ENCODE results near the gene COL6A5. TPM values are rescaled to one million over a fixed set of nuclear protein-coding genes. Genes with fewer than 3 reads are reported as not detected.

Gene COL6A5
- total and polyA plus RNA-seq, 2 donors (not counting 1 experiment from before 2014, with no cell fraction given): 0.06 to 0.66 TPM

DNA sequence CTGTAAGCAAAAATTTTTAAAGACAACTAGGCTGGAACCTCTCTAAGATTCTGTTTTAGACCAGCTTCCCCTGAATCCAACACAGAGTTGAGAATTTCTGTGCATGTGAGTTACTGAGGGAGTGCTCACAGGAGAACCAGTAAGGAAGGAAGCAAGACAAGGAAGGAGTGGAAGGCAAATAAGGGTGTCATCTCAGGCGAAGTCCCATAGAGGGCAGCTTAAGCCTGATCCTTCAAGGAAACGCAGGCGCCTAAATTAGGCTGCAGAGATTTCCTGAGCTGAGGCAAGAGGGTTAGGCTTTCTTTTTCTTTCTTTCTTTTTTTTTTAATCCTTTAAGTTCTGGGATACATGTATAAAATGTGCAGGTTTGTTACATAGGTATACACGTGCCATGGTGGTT lies 135.3 kb downstream of the COL6A5 start:
- Histone ChIP-seq H3K4me1 (ENCODE audit: control insufficient read depth, extremely low read depth, insufficient read depth, low read length) (no peaks in the 10 kb centered on the region), H3K79me2 (ENCODE audit: control insufficient read depth, insufficient read depth, low read length) (no peaks in the 10 kb centered on the region), H3K36me3 (ENCODE audit: control insufficient read depth, insufficient read depth, low read length) (no peaks in the 10 kb centered on the region), H3K4me3 (replicated peaks in 1 of 4; ENCODE audit: control extremely low read depth in 1 of 4, insufficient read depth in 1 of 4, low read depth in 3 of 4, low read length in 4 of 4) (no peak overlapping the region), H3K27me3 (ENCODE audit: control insufficient read depth, insufficient read depth, low read length) (no peaks in the 10 kb centered on the region), H3K9ac (ENCODE audit: insufficient read depth, low read length) (no peak overlapping the region), H2AFZ (ENCODE audit: low read length) (no peak overlapping the region), H3K27ac (ENCODE audit: insufficient read depth, low read length) (no peak overlapping the region), H3K4me2 (ENCODE audit: extremely low read depth, insufficient read depth, low read length) (no peak overlapping the region), H4K20me1 (ENCODE audit: control insufficient read depth, extremely low read depth, insufficient read depth, low read length) (no peaks in the 10 kb centered on the region), H3K9me3 (ENCODE audit: control insufficient read depth, insufficient read depth, low read depth, low read length) (no peaks in the 10 kb centered on the region)
- peak; percentile 42 to 49 for DNase-seq (ENCODE audit: low read depth in 2 of 2)
- TF ChIP-seq EZH2 (IDR thresholded peaks at IDR 0.05; ENCODE audit: low read length, missing control alignments): no peak
- TF ChIP-seq CTCF (conservative IDR thresholded peaks at IDR 0.05 in 1 of 2, IDR thresholded peaks at IDR 0.05 in 1 of 2; ENCODE audit: low read depth in 1 of 2, low read length in 2 of 2): peak; percentile 49 to 81

DNA sequence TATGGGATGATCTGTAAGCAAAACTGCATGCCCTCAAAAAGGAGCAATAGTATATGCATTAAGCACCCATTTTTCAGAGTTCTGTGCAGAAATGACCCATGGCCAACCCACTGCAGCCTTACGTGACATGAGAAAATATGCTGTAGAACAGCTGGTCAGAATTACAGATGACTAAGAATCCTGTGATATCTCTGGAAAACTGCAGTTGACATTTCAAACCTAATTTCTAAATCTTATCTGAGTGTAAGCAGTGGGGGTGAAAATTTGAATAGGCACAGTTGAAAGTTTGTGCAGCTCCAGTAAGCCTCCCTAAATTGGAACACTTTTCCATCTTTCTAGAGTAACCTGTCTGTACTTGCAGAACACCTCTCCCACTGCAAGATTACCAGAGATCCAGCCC lies 142.8 kb downstream of the COL6A5 start:
- H3K36me3 ChIP-seq (ENCODE audit: control insufficient read depth, insufficient read depth, low read length): no peaks in the 10 kb centered on the region
- no peaks in the 10 kb centered on the region for H3K79me2 ChIP-seq (ENCODE audit: control insufficient read depth, insufficient read depth, low read length)
- H3K9me3 ChIP-seq (ENCODE audit: control insufficient read depth, insufficient read depth, low read depth, low read length): no peaks in the 10 kb centered on the region
- H3K4me2 ChIP-seq (ENCODE audit: extremely low read depth, insufficient read depth, low read length): no peak overlapping the region
- TF ChIP-seq EZH2 (IDR thresholded peaks at IDR 0.05; ENCODE audit: low read length, missing control alignments) (no peak), CTCF (conservative IDR thresholded peaks at IDR 0.05 in 1 of 2, IDR thresholded peaks at IDR 0.05 in 1 of 2; ENCODE audit: low read depth in 1 of 2, low read length in 2 of 2) (no peak)
- H4K20me1 ChIP-seq (ENCODE audit: control insufficient read depth, extremely low read depth, insufficient read depth, low read length): no peaks in the 10 kb centered on the region
- no peak for DNase-seq (ENCODE audit: low read depth in 2 of 2)
- peaks cover 2% of the 10 kb centered on the region for H3K4me1 ChIP-seq (ENCODE audit: control insufficient read depth, extremely low read depth, insufficient read depth, low read length)
- H3K27me3 ChIP-seq (ENCODE audit: control insufficient read depth, insufficient read depth, low read length): no peaks in the 10 kb centered on the region
- no peak overlapping the region for H3K27ac ChIP-seq (ENCODE audit: insufficient read depth, low read length)
- no peak overlapping the region for H3K9ac ChIP-seq (ENCODE audit: insufficient read depth, low read length)
- H3K4me3 ChIP-seq (replicated peaks in 1 of 4; ENCODE audit: control extremely low read depth in 1 of 4, insufficient read depth in 1 of 4, low read depth in 3 of 4, low read length in 4 of 4): no peak overlapping the region
- H2AFZ ChIP-seq (ENCODE audit: low read length): no peak overlapping the region

DNA sequence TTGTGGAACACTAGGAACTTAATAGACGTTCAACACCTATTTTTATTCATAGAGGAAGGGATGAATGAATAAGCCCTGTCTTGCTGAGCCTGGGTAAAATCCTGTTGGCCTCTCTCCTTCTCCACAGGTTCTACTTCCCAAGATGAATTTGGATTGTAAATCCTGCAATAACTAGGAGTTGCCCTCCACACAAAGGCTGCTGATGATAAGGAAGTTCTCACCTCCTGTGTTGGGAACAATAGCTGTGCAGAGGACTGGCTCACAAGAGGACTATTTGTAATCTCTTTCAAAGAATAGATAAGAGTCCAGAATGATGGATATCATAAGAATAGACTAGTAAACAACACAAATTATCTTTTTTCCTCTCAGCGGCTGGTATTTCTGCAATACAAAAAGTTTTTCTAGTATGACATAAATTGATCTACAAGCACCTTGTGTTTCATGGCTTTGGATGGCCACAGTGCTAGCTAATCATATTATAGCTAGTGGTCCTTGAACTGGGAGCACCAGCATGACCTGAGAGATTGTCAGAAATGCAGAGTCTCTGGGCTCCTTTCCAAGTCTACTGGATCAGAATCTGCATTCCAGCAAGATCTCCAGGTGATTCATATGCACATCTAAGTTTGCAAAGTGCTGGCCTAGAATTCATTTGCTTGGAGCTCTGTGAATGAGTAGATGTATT lies 143.4 kb downstream of the COL6A5 start:
- Histone ChIP-seq H3K4me2 (ENCODE audit: extremely low read depth, insufficient read depth, low read length) (no peak overlapping the region), H3K4me3 (replicated peaks in 1 of 4; ENCODE audit: control extremely low read depth in 1 of 4, insufficient read depth in 1 of 4, low read depth in 3 of 4, low read length in 4 of 4) (no peak overlapping the region), H3K27ac (ENCODE audit: insufficient read depth, low read length) (no peak overlapping the region), H4K20me1 (ENCODE audit: control insufficient read depth, extremely low read depth, insufficient read depth, low read length) (no peaks in the 10 kb centered on the region), H3K79me2 (ENCODE audit: control insufficient read depth, insufficient read depth, low read length) (no peaks in the 10 kb centered on the region), H3K9me3 (ENCODE audit: control insufficient read depth, insufficient read depth, low read depth, low read length) (no peaks in the 10 kb centered on the region), H2AFZ (ENCODE audit: low read length) (no peak overlapping the region), H3K9ac (ENCODE audit: insufficient read depth, low read length) (no peak overlapping the region), H3K27me3 (ENCODE audit: control insufficient read depth, insufficient read depth, low read length) (no peaks in the 10 kb centered on the region), H3K4me1 (ENCODE audit: control insufficient read depth, extremely low read depth, insufficient read depth, low read length) (peaks cover 2% of the 10 kb centered on the region), H3K36me3 (ENCODE audit: control insufficient read depth, insufficient read depth, low read length) (no peaks in the 10 kb centered on the region)
- no peak for DNase-seq (ENCODE audit: low read depth in 2 of 2)
- TF ChIP-seq EZH2 (IDR thresholded peaks at IDR 0.05; ENCODE audit: low read length, missing control alignments): no peak
- no peak for TF ChIP-seq CTCF (conservative IDR thresholded peaks at IDR 0.05 in 1 of 2, IDR thresholded peaks at IDR 0.05 in 1 of 2; ENCODE audit: low read depth in 1 of 2, low read length in 2 of 2)
